GM19240 (cell line): ENCODE measurements around the gene DDC.

Source experiments
- DNase-seq: peaks from one replicate; pipeline ENCODE4 v3.0.0; 2011; ENCODE audit warnings: low spot score; ENCODE audit not compliant: insufficient read length

The DDC gene, protein sequence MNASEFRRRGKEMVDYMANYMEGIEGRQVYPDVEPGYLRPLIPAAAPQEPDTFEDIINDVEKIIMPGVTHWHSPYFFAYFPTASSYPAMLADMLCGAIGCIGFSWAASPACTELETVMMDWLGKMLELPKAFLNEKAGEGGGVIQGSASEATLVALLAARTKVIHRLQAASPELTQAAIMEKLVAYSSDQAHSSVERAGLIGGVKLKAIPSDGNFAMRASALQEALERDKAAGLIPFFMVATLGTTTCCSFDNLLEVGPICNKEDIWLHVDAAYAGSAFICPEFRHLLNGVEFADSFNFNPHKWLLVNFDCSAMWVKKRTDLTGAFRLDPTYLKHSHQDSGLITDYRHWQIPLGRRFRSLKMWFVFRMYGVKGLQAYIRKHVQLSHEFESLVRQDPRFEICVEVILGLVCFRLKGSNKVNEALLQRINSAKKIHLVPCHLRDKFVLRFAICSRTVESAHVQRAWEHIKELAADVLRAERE

DNA sequence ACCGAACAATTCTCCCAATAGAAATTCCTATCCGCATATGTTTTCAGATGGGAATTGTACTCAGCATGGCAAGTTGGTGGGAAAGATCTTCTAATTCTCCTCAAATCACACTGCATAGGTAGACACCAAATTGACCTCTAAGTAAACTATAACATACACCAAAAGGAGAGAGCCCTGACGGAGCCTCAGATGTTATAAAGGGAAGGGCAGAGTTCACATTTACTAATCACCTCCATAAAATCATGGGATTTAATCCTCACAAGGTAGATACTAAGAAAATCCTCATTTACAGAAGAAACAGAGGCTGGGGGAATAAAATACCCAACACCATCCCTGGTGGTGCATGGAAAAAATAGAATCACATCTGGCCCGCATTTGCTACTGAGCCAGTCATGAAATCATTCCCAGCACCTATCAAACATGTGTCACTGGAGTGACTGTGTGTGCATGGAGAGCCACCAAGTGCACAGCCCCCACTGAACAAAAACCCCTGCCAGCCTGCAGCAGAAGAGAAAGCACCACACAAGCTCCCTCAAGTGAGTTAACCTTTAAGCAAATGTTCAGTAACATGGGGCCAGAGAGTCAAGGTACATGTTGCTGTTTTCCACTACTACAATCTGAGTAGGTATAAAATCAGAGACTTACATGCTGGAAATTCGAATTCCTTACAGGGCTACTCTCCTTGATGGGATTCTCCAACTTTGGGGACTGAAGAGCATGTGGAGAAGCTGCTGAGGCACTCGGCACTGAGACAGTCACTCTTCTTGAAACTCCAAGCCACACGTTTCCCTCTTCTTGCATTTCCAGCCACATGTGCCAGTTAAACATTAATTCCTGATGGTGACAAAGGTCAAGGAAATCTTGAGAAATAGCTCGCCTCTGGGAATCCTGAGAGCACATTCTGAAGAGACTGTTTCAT lies at the start of gene DDC:
Gene DDC, minus strand, starts transcription at position 766 of the 919 bp plus-strand sequence. CDS start 21,320 bp downstream, outside the sequence.
- no peak for DNase-seq

DNA sequence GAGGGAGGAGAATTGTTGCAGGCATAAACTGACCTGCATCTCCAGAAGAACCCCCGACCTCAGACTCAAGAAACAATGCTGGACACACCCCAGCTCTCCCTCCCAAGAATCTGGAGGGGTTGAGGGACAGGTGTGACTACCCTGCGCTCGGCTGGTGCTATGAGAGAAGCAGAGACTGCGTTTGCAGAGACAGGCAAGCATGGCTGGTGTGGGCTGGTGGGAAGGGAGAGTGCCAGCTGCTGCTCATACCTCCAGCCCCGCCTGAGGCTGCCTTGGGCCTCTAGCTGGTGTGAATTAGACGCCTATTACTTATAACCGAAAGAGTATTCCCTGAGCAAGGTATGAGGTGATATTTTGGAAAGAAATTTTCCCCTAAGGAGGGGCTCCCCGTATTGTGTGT lies 48.3 kb upstream of the DDC start:
- DNase-seq: no peak

DNA sequence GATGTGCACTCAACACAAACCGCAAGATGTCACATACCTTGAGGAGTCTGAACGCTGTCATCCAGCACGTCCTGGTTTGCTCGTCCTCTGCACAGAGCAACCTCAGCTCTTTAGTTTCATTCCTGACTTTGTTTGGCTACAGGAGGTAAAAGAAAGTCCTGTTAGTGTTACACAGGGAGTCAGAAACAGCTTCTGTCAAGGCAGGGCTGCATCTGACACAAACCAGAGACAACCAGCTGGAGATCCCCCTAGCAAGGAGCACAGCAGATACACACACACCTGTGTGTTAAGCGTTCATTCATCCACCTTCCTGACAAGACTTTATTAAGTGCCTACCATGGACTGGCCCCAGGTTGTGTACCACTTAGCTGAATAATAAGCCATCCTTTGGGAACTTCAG lies 47.5 kb upstream of the DDC start:
- DNase-seq: no peak

DNA sequence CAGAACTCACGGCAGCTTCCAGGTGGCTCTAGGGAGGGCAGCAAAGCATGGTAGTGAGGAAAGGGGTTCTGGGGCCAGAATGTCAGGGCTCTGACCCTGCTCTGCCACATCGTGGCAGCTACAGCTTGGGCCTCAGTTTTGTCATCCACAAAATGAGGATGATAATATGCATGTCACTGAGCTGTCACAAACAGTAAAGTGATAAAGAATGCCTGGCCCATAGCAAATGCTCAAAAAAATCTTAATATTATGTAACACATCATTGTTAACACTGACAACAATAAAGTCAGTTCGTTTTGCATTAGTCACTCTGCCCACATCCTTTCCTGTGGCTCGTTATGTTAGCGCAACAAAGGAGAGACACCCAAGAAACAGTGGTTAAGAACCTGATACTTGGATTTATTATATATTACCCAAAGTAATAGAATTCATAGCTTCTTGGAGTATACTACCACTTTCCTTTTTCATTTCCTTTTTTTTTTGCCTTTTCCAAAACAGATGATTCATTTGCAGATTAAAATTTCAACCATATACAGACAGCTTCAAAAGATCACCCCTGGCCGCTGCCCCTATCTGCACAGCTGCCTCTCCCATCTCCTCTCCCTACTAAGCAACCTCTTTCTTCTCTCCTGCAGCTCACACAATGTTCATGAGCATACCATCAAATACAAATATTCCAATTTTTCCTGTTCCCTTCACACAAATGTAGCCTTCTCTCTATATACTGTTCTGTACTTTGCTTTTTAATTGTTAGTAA lies 45.5 kb upstream of the DDC start:
- no peak for DNase-seq

DNA sequence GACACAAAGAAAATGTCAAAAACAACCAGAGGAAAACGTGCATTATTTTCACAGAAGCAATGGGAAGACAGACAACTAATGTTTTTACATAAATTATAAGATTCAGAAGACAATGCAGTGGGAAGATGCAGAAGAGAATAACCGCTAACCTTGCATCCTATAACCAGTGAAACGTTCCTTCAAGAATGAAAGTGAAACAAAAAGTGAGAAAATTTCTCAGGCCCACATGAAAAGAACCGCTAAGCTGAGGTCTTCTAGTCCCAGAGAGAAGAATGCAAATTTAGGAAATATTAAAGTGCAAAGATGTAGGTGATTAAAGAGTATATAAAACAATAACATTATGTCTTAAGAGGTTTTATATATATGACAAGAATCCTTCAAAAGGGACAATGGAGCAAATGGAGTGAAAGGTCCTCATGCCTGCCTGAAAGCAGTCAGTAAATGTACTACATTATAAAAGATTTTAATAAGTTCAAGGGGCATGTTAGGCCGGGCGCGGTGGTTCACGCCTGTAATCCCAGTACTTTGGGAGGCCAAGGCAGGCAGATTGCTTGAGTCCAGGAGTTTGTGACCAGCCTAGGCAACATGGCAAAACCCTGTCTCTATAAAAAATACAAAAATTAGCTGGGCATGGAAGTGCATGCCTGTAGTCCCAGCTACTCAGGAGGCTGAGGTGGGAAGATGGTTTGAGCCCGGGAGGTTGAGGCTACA lies 43.1 kb upstream of the DDC start:
- no peak for DNase-seq

DNA sequence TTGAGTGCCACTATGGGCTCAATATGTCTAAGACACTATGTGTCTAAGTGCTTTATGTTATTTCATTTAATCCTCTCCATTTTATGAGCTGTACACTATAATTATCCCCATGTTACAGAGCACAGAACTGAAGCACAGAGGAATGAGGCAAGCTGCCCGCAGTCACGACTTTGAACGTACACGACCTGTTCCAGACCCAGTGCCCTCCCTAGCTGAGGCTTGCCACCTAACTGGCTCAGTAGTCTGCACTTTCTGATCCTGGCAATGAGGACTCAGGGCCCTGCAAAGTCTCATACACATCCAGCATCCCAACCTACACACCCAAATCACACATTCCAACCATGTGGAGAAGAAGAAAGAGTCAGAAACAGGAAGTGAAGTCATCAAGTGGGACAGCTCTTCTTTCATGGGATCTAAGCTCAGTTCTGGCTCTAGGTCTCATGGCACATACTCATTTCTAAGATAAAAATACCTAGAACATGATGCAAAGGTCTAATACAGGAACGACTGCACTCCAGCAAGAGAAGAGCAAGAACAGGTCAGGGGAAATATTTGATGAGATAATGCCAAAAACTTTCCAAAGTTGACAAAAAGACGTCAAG lies 42.4 kb upstream of the DDC start:
- no peak for DNase-seq

DNA sequence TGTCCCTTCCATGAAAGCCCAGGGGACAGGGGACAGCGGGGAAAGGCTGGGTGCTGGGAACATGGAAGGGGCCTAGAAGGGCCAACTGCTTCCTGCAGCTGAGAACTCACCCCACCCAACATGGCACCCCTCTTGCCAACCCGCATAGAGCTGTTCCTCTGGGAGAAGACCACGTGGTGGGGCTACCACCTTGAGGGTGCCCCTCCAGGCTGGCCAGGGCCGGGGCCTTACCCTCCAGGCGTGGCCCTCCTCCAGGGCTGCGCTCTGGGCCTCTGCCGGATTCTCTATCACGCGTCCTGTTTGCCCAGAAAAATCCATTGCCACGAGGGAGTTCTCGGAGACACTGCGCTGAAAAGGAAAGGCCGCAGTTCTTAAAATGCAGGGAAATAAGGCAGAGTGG lies 39.9 kb upstream of the DDC start:
- no peak for DNase-seq

DNA sequence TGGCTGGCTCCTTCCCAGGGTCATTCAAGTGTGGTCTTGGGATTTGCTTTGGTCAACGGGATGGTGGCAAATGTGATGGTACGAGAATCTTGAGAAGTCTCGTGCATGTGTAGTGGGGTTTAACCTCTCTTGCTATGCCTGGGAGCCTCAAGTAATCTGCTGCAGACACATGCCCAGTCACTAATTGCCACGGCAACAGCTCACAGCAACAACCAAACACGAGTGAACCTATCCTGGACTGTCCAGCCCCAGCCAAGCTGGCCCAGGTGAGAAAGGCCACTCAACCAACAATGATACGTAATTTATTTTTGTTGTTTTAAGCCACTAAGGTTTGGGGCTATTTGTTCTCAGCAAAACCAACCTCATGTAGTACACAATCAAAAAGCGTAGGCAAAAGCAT lies 38.1 kb upstream of the DDC start:
- DNase-seq: no peak

DNA sequence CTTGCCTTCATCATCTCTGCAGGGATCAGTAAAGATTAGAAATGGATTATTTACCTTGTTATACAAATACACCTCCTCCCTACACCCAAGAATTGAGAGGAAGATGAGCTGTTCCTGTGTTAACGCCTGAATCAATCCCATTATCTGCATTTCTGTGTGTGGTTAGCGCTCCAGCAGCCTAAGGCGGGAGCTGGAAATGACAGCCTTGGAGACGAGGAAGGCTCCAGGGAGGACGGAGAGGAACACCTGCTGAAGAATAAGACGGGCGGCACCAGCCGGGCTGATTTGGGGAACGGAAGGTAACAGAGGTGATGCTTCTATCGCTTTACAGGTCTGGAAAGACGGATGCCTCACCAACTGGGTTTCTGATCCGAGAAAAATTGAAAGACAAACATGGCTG lies 34.2 kb upstream of the DDC start:
- no peak for DNase-seq

DNA sequence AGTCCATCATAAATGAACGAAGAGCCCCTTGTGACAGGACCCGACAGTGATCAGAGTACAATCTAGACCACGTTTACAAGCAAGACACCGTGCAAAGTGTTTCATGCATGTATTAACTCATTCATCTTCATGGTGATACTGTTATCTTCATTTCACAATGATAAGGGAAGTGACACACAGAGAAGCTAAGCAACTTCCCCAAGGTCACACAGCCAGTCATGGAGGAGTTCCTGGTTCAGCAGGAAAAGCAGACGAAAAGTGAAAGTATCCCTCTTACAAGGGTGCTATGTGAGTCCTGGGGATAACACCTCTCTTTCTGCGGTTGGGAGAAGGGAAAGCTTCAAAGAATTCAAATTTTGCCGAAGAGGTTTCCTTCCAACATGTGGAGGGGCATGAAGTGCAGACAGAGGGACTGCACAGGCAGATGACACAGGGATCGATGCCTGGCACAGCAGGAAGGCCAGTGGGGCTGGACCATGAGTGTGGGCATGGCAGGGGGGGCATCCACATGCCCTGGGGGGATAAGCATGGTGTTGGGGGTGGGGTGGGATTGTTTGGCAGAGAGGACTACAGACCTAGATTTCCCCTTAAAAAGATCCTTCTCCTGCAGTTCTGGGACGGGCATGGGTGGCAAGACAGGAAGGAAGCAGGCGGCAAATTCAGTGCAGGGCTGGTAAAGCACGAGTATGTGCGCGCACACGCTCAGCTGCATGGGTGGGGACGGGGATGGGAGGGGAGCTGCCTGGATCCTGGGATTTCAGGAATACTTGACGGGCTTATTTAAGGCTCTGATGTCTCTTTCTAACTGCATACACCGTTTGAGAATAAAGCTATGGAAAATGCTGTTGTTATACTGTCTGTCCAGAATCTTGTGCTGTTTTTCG lies 33.5 kb upstream of the DDC start:
- no peak for DNase-seq

DNA sequence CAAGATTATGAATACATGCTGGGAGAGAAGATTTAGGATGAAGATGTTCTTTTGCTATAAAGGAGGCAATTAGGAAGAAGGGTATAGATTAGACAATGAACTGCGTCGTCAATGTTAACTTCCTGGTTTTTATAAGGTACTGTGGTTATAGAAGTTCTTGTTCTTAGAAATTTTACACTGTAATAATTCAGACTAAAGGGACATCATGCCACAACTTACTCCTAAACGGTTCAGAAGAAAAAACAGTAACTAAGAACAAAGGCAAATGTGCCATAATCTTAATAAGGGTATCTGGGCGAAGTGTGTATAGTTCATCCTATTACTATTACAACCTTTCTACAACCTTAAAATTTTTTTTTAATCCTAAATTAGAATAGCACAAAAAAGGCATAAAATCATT lies 31.3 kb upstream of the DDC start:
- DNase-seq: no peak

DNA sequence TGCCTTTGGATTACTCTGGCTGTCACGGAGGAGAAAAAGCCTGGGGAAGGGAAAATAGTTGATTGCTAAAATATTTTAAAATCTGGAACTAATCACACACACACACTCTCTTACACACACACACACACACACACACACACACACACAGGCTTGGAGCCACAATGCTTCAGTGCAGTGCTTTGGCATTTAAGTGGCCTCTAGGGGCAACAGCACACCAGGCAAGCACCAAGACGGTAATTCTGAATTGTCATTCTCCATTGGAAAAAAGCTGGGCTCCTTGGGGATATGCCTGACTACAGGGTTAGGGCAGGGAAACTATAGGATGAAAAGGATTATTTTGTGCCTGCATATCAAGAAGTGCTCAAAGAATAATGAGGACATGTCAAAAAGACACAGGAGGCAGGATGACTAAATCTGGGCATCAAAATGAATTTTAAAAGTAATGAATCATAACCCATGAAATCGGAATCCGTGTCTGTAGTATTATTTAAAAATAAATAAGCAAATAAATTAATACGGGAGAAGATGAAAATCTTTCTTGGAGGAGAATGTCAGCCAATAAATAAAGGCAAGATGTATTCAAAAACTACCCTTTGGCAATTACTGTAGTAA lies 30.4 kb upstream of the DDC start:
- DNase-seq: no peak

DNA sequence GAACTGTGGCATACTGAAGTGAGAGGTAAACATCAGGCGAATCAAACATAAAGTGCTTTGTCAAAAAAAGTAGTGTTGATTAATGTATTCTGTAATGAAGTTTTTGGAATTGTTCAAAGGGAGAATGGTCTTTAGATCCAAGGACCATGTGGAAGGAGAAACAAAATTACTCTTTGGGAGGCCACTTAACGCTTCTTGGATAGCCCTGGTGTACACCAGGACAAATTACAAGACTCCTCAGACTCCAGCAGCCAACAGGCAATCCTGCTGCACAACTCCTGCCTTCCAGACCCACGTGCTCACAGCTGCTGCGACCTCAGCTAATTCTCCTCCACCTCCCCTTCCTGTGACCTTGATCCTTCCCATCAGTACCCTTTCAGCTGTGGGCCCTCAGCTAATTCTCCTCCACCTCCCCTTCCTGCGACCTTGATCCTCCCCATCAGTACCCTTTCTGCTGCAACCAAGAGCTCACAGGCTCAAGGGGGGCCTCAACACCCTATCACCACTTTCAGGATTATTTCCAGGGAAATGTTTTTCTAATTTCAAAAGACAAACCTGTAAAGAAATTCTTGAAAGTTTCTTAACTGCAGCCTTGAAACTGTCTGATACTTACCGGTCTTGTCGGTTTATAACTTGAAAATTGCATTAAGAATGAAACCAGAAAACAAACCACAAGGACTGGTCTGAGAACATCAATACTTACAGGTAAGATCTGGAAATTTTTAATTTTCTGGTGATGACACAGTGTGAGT lies 29.7 kb upstream of the DDC start:
- DNase-seq: no peak

DNA sequence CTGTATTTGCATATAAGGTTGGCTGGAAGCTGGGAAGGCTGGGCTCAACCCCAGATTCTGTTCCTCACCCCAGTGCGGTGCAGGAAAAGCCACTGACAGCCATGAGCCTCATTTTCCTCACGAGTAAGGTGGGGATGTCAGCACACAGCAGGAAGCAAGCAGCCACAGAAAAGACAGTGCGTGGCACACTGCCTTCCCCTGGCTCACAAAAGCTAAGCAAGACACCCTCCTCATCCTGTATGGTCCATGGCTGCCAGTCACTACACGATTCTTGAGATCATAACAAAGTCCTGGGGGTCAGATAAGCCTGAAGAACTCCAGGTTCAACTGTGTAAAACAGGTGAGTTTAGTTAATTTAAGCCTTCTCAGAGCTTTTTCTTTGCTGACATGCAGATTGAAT lies 28.9 kb upstream of the DDC start:
- DNase-seq: no peak

DNA sequence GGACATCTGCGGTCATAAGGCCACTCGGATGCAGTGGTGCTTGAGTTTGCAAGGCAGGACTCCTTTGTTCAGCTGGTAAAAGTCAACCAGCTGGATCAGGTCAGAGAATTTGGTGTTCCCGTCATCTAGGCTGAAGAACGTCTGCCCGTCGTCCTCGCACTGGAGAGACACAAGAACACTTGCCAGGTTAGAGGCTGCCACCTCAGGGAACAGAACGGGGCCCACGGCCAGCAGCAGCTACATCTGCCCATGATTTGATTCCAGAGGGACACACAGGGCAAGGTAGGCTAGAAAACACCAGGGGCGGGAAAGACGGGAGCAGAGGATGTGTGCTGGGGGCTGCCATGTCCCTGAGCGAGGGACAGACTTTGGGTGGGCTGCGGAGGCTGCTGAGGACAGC lies 27.7 kb upstream of the DDC start:
- no peak for DNase-seq

DNA sequence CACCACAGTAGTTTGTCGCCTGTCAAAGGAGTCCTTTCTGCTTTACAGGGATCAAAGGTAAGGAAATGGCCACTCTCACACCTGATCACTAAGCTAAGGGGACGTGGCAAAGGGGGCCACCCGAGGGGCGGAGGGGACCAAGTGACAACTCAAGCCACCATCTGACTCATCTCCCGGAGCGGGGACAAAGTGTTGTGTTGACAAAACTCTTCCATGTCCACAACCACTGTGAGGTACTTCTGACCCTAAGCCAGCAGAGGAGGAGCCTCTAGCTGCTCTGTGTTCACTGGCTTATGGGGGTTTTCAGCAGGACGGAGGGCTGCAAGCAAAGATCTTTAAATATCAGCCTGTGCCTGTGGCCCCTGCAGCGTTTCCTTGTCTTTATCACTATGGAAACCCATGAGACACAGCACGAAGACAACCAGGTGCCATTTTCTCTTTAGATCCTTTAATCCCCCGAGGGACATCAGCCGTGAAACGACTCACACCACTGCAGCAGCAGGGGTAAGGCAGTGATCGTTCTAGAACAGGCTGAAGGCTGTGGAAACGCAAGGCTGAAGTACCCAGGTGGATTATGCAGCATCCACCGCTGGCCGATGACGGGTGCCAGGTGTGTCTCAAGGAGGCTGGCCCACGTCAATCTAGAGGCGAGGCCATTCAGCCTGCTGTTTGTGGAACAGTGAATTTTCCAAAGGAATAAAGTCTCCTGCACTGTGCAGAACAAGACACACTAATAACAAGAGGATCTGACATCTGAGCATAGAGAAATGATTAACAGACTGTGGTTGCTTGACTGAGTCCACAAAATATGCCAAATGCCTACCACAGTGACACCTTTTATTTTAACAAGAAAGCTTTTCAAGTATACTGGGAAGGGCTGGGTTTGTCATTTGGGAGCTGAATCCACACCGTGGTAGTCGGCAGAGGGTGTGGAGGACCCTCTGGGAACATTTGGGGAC lies 26.6 kb upstream of the DDC start:
- DNase-seq: no peak

DNA sequence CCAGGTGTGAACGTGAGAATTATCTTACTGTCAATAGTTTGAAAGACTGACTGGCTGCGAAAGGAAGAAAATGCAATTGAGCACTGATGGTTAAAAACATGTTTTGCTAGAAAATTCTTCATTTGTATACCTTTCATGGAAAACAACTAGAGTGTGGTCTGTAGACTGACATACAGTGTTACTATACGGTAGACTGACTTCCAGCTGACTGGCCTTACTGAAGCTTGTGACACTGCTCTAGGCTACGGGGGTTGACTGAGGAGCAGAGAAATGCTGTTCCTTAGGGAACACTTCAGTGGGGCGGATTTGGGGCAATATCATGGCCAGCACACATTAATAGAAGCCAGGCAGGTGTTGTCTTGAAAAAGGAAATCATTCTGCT lies 25.9 kb upstream of the DDC start:
- no peak for DNase-seq
